OCI-LY7 (cell line): ENCODE measurements around the gene MFGE8.

ENCODE experiments used
- EZH2phosphoT487 ChIP-seq: fragments of 200-600 bp; sonication (generic); IDR thresholded peaks from 2 replicates; pipeline ENCODE4 v1.6.1; 2018; ENCODE audit warnings: low read depth, borderline replicate concordance, mild to moderate bottlenecking, mixed run types, antibody characterized with exemption, low read length, moderate library complexity, mixed read lengths
- TF ChIP-seq, protein P1 (sequence below): fragments of 200-600 bp; sonication (generic); conservative IDR thresholded peaks from 2 replicates; pipeline ENCODE4 v1.5.1; 2014; ENCODE audit warnings: mild to moderate bottlenecking, antibody characterized with exemption, low read length, moderate library complexity, mixed read lengths

DNA sequence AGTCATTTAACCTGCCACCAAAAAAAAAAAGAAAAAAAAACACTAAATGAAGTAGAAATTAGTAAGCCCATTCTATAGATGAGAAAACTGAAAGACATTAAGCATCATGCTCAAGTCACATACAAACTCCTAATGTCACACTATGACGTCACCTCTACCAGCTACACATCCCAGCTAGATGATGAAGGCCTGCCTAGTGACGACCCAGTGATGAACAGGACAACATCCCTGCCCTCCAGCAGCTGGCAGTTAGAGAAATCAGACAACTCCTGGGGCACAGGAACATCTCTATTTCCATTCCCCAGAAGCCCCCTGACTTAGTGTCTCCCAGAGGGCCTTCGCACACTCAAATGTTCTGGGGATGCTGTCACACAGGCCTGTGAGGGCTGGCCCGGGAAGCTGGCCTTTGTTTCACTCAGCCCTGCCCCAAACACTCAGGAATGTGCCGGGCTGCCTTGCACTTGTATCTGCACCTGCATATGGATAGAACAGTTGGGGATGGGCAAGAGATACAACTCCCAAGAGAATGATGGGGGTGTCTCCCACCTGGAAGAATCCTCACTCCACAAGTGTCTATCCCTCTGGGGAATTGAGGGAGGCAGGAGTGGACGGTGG, 10.9 kb downstream of the MFGE8 start:
- TF ChIP-seq, protein P1, sequence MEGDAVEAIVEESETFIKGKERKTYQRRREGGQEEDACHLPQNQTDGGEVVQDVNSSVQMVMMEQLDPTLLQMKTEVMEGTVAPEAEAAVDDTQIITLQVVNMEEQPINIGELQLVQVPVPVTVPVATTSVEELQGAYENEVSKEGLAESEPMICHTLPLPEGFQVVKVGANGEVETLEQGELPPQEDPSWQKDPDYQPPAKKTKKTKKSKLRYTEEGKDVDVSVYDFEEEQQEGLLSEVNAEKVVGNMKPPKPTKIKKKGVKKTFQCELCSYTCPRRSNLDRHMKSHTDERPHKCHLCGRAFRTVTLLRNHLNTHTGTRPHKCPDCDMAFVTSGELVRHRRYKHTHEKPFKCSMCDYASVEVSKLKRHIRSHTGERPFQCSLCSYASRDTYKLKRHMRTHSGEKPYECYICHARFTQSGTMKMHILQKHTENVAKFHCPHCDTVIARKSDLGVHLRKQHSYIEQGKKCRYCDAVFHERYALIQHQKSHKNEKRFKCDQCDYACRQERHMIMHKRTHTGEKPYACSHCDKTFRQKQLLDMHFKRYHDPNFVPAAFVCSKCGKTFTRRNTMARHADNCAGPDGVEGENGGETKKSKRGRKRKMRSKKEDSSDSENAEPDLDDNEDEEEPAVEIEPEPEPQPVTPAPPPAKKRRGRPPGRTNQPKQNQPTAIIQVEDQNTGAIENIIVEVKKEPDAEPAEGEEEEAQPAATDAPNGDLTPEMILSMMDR: no peak
- TF ChIP-seq EZH2phosphoT487: no peak
